ENCODE data around the gene THAP10. TPM values are rescaled to one million over a fixed set of nuclear protein-coding genes. Genes with fewer than 3 reads are reported as not detected.
"Not testable (repeated sequence)": the region's sequence is repeated elsewhere in the genome, so short reads cannot be mapped to it uniquely, and the experiment has no call there.

Gene THAP10
- 8.0 and 8.9 TPM in 2 replicates for total RNA-seq (2014; rRNA removed)
- polyA plus RNA-seq (2012) = 1.3 TPM

DNA sequence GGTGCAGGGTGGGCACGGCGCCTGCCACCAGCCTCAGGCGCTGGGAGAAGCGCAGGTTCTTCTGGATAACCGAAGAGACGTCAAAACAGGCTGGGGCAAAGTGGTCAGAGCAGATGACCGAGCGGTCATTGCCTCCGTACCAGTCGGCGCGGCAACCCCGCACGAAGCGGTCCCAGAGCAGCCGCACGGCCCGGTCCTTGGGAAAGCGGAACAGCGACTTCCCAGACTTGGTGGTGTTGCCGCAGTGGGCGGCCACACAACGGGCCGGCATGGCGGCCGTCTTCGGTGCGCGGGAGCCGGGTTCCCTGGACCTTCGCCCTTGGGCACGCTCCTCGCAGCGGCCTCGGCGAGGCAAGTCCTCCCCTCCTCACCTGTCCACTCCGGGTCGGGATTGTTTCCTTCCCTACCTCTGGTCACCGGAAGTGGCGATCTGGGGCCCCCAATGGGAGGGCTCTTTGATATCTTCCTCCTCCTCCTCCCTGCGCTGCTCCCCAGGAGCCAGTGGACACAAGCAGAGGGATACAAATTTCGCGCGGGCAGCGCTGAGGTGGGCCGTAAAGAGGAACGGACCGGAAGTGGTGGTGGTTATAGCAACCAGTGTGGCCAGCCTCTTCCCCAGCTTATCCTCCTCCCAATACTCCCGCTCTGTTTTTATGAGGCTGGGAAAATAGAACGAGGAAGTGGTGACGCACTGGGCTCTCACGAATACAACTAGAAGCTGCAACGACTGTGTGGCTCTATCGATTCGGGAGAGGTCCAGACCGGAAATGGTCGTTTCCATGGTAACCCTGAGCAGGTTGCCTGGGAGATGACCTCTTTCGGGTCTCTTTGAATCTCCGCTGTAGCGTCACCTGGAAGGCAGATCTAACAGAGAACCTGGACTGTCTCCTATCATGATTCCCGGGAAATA is at the start of gene THAP10, which contains the start of gene LRRC49:
Gene THAP10 (minus strand): TSS at position 432 of the 910 bp plus-strand sequence. CDS start 161 bp downstream, at position 271.
Gene LRRC49 (plus strand): TSS at position 825 of the 910 bp plus-strand sequence. CDS start 69 bp downstream, at position 894.
- peak; percentile 97 for DNase-seq (ENCODE audit: low read depth)

DNA sequence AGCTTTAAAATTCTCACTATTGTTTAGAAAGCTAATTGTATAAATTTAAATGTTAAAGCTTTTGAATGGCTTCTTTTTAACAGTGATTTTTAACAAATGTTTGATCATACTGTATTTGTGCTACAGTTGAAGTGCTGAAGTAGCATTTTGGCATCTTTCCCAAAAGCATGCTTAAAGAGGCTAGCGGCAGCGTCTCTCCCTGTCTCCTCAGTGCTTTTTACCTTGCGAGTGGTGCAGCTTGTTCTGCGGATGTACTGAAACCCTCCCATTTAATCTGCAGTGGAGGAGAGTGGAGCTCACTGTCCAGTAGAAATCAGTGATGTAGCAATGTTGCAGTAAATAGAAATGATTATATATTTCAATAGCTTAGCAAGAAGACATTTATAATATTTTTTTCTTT is 44.1 kb upstream of the THAP10 start:
- DNase-seq (ENCODE audit: low read depth) = no peak

DNA sequence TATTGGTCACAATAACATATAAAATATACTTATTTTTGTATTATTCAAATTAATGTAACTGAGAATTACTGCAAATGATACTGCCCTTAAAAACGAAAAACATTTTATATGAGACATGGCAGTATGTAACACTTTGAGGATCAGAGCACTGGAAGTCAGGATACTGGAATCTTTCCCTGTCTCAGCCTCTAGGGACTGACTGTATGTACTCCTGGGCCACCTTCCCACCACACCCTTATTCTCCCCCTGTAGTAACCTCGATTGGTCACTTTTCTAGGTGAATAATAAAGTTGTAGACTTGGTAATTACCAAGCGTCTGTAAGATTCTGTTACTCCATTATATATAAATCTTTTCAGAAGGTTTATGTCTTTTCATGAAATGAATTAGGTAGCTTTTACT is 43.4 kb upstream of the THAP10 start:
- DNase-seq (ENCODE audit: low read depth) = no peak

DNA sequence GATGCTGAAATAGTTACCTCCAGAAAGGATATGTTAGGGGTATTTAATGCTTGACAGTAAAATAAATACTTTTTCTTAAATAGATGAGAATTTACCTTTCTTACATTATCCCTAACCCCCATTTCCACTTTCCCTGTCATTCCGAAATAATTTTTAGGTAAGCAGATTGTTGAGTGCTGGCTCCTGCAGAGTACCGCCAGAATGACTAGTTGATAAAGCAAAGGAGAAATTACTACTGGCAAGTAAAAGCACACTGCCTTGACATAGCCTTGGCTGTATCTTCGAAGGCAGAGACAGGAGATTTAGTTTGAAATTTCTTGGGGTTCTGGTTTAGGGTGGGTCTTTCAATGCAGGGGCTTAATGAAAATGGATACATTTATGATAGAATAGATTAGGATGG is 41.2 kb upstream of the THAP10 start:
- DNase-seq (ENCODE audit: low read depth) = no peak

DNA sequence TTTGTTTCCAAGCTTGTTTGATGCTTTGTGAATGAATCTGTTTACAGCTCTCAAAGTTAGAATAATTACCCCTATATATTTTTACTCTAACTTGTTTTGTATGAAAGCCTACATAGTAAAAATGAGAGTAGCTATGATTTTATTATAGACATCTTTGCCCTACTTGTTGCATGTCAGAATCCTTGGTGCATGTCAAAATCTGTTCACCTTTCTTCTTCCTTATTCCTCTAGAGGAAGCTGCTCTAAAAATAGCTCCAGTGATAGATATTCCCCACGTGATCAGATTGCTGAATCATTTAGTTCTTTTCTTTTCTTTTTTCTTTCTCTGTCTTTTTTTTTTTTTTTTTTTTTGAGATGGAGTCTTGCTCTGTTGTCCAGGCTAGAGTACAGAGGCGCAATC is 40.2 kb upstream of the THAP10 start:
- no peak for DNase-seq (ENCODE audit: low read depth)

DNA sequence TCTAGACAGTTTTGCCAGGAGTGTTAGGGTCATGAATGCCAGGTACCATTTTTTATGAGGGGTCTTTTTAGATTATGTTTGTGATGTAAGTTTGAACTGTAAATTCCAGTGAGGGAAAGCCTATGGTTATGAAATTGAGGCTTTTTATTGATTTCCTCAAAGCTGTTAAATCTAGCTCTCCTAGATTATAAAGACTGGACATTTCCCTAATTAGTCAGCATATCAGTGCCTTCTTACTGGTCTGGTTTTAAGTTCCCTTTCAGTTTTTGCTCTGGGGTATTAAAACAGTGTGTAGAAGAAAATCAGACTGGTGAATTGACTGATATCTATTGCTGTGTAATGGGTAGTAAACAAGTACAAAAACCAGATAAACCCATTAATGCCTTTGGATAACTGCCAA is 39.6 kb upstream of the THAP10 start:
- no peak for DNase-seq (ENCODE audit: low read depth)

DNA sequence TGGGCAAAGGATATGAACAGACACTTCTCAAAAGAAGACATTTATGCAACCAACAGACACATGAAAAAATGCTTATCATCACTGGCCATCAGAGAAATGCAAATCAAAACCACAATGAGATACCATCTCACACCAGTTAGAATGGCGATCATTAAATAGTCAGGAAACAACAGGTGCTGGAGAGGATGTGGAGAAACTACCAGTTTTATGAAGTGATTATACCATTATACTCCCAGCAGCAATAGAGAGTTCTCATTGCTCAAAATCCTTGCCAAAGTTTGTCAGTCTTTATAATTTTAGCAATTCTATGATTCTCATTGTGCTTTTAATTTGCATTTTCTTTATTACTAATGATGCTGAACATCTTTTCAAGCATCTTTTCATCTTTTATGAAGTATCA is 34.7 kb upstream of the THAP10 start:
- not testable (repeated sequence) for DNase-seq (ENCODE audit: low read depth)

DNA sequence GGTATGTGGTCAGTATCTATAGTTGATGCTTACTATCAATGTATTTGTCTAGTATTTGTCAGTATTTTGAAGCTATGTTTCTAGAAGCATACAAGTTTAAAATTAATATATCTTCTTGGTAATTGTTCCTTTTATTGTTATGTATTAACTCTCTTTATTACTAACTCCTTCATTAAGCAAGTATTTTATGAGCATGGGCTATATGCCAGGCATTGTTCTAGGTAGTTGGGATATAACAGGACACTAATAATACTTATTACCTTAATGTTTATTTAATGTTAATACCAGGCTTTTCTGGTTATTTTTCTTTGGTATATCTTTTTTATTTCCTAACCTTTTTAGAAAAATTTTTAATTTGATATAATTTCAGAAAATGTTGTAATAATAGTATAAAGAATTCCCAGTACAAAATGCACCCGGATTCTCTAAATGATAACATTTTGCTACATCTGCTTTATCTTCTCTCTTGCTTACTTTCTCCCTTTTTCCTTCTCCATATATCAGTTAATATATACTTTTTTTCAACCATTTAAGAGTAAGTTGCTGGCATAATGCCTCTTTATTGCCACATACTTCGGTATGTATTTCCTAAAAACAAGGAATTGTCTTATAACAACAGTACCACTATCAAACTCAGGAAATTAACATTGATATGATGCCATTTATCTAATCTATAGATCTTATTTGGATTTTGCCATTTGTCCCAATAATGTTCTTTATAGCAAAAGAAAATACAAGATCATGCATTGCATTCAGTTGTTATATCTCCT is 31.3 kb upstream of the THAP10 start:
- no peak for DNase-seq (ENCODE audit: low read depth)

DNA sequence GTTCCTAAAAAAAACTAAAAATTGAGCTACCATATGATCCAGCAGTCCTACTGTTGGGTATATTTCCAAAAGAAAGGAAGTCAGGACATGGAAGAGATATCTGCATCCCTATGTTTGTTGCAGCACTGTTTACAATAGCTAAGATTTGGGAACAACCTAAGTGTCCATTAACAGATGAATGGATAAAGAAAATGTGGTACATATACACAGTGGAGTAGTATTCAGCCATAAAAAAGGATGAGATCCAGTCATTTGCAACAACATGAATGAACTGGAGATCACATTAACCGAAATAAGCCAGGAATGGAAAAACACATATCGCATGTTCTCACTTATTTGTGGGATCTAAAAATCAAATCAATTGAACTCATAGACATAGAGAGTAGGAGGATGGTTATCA is 29.9 kb upstream of the THAP10 start:
- DNase-seq (ENCODE audit: low read depth) = no peak

DNA sequence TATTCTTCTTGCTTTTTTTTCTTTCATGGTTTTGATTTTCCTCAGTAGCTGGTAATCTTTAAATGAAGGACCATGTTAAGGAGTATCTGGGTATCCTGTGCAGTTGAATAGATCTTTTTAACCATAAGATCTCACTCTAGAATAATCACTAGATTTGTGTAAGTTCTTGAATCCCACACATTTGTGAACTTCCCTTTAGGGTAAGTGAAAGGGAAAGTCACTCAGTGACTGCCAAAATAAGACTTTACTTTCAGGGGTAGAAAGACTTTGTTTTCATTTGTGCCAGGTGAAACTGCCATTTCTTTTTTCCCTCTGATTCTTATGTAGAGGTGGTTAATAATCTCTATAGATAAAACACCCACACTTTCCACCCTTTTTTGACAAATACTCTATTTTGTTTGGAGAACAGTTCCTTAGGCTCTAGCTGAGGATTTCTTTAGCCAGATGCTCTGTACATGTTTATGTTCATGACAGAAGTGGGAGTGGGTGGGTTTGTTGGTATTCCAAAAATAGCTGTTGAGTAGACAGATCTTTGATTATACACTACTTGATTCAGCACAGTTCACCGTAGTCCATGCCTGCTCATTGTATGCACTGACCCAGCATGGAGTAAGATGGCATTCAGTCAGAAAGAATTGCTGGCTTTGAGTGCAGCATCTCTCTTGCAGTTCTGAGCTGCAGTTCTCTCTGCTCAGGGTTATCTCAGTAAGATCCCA is 28.9 kb upstream of the THAP10 start:
- DNase-seq (ENCODE audit: low read depth) = no peak

DNA sequence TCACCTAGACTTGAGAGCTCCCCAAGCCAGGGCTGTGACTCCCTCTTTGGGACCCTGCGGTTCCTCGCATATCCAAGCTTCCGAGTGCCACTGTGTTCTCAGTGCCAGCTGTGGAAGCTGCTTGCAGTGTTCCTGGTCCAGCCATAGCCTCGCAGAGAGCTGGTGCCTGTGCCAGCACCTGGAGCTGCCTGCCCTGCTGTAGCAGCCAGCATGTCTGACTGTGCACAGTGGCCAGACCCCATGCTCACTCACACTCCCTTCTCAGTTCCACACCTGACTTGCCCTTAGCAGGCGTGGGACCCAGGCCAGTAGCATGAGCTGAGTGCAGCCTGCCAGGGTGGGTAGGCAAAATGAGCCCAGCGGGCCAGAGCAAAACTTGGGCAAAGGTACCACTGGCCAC is 25.7 kb upstream of the THAP10 start:
- DNase-seq (ENCODE audit: low read depth) = no peak

DNA sequence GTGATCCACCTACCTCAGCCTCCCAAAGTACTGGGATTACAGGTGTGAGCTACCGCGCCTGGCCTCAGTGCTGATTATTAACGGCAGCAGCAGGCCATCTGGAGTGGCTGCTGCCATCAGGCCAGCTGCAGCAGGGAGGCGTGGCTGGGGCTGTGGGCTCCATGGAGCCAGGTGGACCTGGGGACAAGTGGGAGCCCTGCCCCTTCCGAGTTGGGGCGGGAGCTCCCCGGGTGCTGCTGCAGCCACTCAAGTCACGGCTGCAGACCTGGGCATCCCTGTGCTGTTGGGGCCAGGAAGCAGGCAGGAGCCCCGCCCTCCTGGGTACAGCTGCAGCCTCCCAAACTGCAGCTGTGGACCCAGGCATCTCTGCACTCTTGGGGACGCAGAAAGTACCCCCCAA is 24.3 kb upstream of the THAP10 start:
- DNase-seq (ENCODE audit: low read depth) = no peak

DNA sequence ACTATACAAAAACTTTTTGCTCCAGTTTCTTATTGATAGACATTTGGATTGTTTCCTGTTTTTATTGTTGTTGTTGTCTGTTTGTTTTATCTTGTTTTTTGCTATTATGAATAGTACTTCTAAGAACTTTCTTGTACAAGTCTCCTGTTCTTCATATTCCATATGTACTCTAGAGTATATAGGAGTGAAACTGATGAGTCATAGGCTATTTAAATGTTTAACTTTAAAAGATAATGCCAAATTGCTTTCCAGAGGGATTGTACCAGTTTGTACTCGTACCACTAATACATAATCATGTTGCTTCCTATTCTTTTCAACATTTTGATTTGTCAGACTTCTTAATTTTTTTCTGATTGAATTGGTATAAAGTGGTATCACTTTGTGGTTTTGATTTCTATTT is 20.0 kb upstream of the THAP10 start:
- no peak for DNase-seq (ENCODE audit: low read depth)

DNA sequence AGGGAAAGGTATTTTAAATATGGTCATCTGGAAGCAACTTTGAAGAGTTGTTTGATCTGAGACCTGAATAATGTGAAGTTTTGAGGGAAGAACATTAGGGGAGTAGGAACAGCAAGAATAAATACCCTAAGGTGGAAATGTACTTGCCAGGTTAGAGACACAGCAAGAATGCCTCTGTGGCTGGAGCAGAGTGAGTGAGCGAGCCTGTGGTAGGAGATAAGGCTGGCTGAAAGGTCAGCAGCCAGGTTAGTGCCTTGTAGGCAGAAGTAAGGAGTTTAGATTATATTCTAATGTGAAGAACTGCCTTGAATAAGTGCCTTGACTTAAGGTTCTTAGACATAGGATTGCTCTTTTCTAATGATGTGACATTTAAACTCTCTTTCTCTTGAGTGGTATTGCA is 18.7 kb upstream of the THAP10 start:
- DNase-seq (ENCODE audit: low read depth) = no peak

DNA sequence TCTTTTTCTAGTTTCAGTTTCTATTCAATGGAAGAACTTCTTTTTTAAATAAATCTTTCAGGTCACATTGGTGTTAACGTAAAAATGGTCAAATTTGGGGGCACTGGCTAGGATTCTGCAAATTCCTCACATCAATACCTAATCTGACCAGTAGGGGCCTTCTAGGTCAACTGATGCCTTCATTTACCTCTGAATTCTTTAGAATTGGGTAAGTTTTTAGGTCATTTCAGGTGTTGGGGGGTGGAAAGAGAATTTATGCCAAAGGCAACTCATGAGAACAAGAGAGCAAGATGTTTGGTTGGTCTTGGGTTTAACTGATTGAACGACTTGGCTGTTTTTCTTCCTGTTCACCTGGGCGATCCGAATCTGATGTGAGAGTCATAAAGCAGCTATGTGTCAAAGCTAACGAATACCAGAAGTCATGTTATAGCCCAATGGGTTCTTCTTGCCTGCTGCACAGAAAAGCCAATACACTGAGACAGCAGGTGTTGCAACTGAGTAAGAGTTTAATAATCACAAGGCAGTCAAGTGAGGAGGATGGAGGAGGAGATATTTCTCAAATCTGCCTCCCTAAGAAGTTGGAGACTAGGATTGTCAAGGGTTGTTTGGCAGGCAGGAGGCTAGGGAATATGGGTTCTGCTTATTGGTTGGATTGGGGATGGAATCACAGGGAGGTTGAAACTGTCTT is 15.7 kb upstream of the THAP10 start:
- DNase-seq (ENCODE audit: low read depth) = no peak

DNA sequence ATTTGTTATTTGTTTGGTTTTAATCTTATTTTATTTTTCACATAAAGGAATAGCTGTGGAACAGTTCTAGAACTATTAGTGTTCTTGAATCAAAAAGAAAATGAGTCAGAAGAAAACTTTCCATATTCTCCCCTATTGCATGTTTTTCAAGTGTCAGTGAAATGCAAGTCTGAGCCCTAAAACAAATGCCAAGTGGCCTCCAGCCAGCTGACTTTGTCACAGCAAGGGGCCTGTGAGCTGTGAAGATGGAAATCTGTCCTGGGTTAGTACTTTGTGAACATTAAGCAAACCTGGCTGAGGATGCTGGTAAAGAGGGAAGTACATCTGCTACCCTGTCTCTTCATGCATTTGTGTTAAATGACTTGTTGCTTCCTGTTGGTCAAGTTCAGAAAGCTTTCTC is 14.6 kb upstream of the THAP10 start:
- DNase-seq (ENCODE audit: low read depth) = no peak

DNA sequence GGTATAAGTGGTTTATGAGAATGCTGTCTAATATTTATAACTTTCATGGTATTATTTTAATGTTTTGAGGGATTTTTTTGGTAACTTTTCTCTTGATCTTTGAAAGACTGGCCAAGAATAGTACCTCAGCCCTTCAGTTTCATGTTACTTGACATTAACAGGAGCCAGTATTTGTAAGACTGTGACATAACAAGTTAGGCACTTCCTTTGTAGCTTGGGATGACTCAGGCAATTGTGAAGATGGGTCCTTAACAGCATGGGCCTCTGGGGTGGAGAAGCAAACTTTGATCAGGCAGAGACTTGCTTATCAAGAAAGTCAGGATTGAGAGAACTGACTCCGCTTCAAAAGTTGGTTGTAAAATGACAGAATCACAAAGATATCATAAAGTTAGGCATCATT is 9.9 kb upstream of the THAP10 start:
- peak; percentile 78 for DNase-seq (ENCODE audit: low read depth)

DNA sequence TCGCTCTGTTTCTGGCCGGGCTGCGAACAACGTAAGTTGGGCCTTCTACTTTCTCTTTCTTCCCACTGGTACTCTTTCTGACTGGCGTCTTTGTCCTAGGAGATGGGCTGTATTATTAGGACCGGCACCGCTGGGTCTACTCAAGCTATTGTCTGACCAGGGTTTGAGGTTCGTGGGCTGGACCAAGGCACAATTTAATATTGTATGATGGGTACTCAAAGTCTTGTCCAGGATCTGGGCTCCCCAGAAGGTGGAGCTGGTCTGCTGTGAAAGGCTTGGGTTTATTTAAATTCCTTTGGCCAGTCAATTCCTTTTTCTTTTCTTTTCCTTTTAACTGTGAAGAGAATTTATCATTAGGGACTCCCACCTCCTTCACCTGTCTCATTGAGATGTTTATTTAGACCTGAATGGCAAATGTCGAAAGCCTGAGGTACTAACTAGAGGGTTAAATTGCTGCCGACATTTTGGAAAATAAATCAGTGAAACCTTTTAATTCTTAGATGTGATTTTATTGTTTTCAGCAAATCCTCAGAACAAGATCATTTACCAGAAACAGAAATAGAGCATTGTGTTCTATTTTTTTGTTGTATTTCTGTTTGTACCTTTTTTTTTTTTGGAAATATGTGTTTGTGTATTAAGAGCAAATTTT is 803 bp upstream of the THAP10 start:
- DNase-seq (ENCODE audit: low read depth) = peak; percentile 67

DNA sequence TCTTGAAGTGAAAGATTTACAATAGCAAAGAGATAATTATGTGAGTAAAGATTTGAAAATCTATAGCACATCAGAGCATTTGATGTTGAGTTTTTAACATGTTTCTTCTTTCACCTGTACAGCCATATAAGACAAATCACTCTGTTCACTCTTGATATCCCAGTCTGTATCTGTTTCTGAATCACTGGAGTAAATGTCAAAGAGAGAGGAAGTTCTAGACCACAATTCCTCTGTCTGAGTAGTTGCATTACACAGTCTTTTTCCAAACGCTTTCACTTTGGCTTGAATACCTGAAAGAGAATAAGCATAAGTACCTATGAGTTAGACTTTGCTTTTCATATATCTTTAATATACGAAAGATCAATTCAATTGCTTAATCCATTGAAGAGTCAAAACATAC is 9.9 kb downstream of the THAP10 start:
- no peak for DNase-seq (ENCODE audit: low read depth)

DNA sequence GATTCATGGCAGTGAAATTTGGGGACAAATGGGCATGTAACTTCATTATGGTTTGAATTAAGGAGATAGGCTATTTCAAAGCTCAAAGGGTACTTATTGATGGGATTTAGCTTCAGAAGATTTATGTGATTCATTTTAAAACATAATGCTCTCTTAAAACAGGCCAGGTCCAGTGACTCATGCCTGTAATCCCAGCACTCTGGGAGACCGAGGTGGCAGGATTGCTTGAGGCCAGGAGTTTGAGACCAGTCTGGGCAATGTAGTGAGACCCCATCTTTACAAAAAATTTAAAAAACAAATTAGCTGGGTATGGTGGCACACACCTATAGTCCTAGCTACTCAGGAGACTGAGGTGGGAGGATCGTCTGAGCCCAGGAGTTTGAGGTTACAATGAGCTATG is 11.5 kb downstream of the THAP10 start:
- peak; percentile 40 for DNase-seq (ENCODE audit: low read depth)

DNA sequence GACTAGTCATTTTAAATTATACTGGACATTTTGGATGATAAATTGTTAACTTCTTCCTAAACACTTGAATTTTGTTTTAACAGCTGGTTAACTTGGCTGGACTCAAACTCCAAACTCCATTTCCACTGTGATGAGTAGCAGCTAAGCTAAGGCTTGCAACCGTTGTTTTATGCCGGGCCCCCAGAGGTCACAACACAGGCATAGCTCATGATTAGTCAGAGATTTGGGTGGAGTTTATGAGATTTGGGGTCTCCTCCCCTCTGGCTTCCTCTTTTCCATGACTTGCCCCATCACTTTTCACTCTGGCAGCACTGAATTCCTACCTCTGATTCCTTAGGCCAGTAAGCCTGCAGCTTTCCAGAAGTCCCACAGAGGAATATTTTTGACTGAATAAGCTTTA is 12.8 kb downstream of the THAP10 start:
- DNase-seq (ENCODE audit: low read depth) = peak; percentile 90
